Measurements from ENCODE around the gene CCM2.

GRCh38 chr7:45003789-45004188, 3.8 kb downstream of the CCM2 start:
- TF ChIP-seq, protein P1, sequence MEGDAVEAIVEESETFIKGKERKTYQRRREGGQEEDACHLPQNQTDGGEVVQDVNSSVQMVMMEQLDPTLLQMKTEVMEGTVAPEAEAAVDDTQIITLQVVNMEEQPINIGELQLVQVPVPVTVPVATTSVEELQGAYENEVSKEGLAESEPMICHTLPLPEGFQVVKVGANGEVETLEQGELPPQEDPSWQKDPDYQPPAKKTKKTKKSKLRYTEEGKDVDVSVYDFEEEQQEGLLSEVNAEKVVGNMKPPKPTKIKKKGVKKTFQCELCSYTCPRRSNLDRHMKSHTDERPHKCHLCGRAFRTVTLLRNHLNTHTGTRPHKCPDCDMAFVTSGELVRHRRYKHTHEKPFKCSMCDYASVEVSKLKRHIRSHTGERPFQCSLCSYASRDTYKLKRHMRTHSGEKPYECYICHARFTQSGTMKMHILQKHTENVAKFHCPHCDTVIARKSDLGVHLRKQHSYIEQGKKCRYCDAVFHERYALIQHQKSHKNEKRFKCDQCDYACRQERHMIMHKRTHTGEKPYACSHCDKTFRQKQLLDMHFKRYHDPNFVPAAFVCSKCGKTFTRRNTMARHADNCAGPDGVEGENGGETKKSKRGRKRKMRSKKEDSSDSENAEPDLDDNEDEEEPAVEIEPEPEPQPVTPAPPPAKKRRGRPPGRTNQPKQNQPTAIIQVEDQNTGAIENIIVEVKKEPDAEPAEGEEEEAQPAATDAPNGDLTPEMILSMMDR (conservative IDR thresholded peaks at IDR 0.05 in 1 of 2, IDR thresholded peaks at IDR 0.05 in 1 of 2; ENCODE audit: extremely low read depth in 1 of 2, insufficient read depth in 1 of 2, low read depth in 1 of 2, low read length in 2 of 2) = no peak
- no peak for TF ChIP-seq EZH2 (IDR thresholded peaks at IDR 0.05; ENCODE audit: borderline replicate concordance, low read length)

Data from mammary epithelial cell (primary cell).